ENCODE data around the gene SLC5A6.

GRCh38 chr2:27175330-27175729 is 36.7 kb downstream of the SLC5A6 start:
- TF ChIP-seq POLR2AphosphoS5 (IDR thresholded peaks at IDR 0.05; ENCODE audit: borderline replicate concordance, low read depth, low read length): no peak
- no peak for TF ChIP-seq EZH2 (IDR thresholded peaks at IDR 0.05)

Measured in SK-N-MC (cell line).